Measurements from ENCODE around the gene DDX28. TPM values are rescaled to one million over a fixed set of nuclear protein-coding genes. Genes with fewer than 3 reads are reported as not detected.

The DDX28 gene
- total and polyA plus RNA-seq, 2 of the 8 experiments (the other 6 are each of a cell fraction or from before 2014, with no cell fraction given): 16.8 to 28.1 TPM

- H3K56ac ChIP-seq (replicated peaks; ENCODE audit: insufficient read length, low read depth, low read length): no peak overlapping the region
- WGBS, 2 experiments (ENCODE audit: extremely low coverage in 1 of 2, insufficient coverage in 1 of 2, insufficient read length in 1 of 2, insufficient replicate concordance in 2 of 2, low coverage in 1 of 2, low lambda C conversion rate in 2 of 2, missing lambda C conversion rate in 1 of 2): 100% methylated on average over 2 of the region's 2 CpGs; no CpG with 5 or more reads in 1 of the 2 experiments
- H4K20me1 ChIP-seq (replicated peaks in 1 of 2; ENCODE audit: control insufficient read depth in 1 of 2, insufficient read depth in 2 of 2, low read length in 2 of 2): no peaks in the 10 kb centered on the region
- H3K9me3 ChIP-seq (ENCODE audit: insufficient read depth in 2 of 2, low read depth in 1 of 2, low read length in 1 of 2): no peaks in the 10 kb centered on the region
- ChIA-PET CTCF (ENCODE audit: partially characterized antibody) (interaction anchor here (1.0 to 1.4 kb wide), 3 partner anchors 9 to 39 kb away, joined by 3 to 10 read pairs (median 3); no protein-coding TSS in a partner anchor), POLR2A (ENCODE audit: partially characterized antibody) (interaction anchor here (0.5 to 1.2 kb wide), 3 partner anchors 11 to 145 kb away, joined by 3 to 4 read pairs (median 3); no protein-coding TSS in a partner anchor)
- no peak overlapping the region for H4K8ac ChIP-seq (ENCODE audit: extremely low read depth, insufficient read depth, low read length)
- no peak overlapping the region for H2BK20ac ChIP-seq (ENCODE audit: low read length)
- FAIRE-seq: no peak
- no peak overlapping the region for H3K14ac ChIP-seq (ENCODE audit: insufficient read length)
- no peak overlapping the region for H3K4me3 ChIP-seq (ENCODE audit: extremely low read depth in 1 of 4, insufficient read depth in 2 of 4, low read depth in 3 of 4, low read length in 4 of 4)
- H3K18ac ChIP-seq (ENCODE audit: extremely low read depth, low read length): no peak overlapping the region
- H2BK12ac ChIP-seq (ENCODE audit: low read depth, low read length): no peak overlapping the region
- H2AFZ ChIP-seq (ENCODE audit: low read length): no peak overlapping the region
- no peaks in the 10 kb centered on the region for H3K79me2 ChIP-seq (ENCODE audit: control insufficient read depth in 1 of 2, insufficient read depth in 2 of 2, low read length in 2 of 2)
- H2AK5ac ChIP-seq (ENCODE audit: low read depth, low read length): no peak overlapping the region
- H3K27me3 ChIP-seq (replicated peaks in 1 of 4; ENCODE audit: control insufficient read depth in 3 of 4, extremely low read depth in 1 of 4, insufficient read depth in 3 of 4, low read length in 3 of 4): no peaks in the 10 kb centered on the region
- H4K5ac ChIP-seq (ENCODE audit: insufficient read length, low read depth, low read length): no peak overlapping the region
- TF ChIP-seq SAP30 (IDR thresholded peaks at IDR 0.05; ENCODE audit: insufficient read depth, insufficient replicate concordance, low read length) (no peak), SP4 (IDR thresholded peaks at IDR 0.05; ENCODE audit: low read length) (no peak), HDAC2 (IDR thresholded peaks at IDR 0.05; ENCODE audit: borderline replicate concordance in 1 of 2, low read depth in 2 of 2, low read length in 2 of 2) (no peak), HDAC6 (IDR thresholded peaks at IDR 0.05; ENCODE audit: low read depth, low read length) (no peak)
- H4K91ac ChIP-seq (replicated peaks; ENCODE audit: insufficient read length, low read length): no peak overlapping the region
- H3K36me3 ChIP-seq (ENCODE audit: control insufficient read depth in 2 of 4, insufficient read depth in 4 of 4, low read length in 3 of 4): peaks cover under 1 to 5% (median 3%) of the 10 kb centered on the region in 4 experiments; a peak in 5 of 8 replicates
- H3K4ac ChIP-seq (replicated peaks; ENCODE audit: insufficient read length, low read depth, low read length): no peak overlapping the region
- no peak overlapping the region for H2BK15ac ChIP-seq (ENCODE audit: low read length)
- H3K79me1 ChIP-seq (ENCODE audit: low read depth, low read length): no peaks in the 10 kb centered on the region; the same call in none of the 2 replicates
- H3K23ac ChIP-seq (ENCODE audit: insufficient read length): no peak overlapping the region
- no peaks in the 10 kb centered on the region for H3K23me2 ChIP-seq (ENCODE audit: low read depth, low read length)
- no peak for DNase-seq (ENCODE audit: low read depth in 1 of 2, low spot score in 2 of 2)
- no peaks in the 10 kb centered on the region for H3K4me1 ChIP-seq (replicated peaks in 1 of 4; ENCODE audit: control insufficient read depth in 3 of 4, insufficient read depth in 4 of 4, low read length in 3 of 4)
- no peak overlapping the region for H2BK120ac ChIP-seq (replicated peaks; ENCODE audit: low read depth, low read length)
- no peak overlapping the region for H3K4me2 ChIP-seq (ENCODE audit: insufficient read depth in 1 of 2, low read depth in 2 of 2, low read length in 2 of 2)
- no peak overlapping the region for H2BK5ac ChIP-seq (ENCODE audit: low read depth, low read length)
- no peak overlapping the region for H3K9ac ChIP-seq (replicated peaks in 1 of 4; ENCODE audit: extremely low read depth in 1 of 4, low read depth in 3 of 4, low read length in 3 of 4)
- no peak overlapping the region for H3K27ac ChIP-seq (ENCODE audit: low read depth, low read length)
Observed at GRCh38 chr16:68033101-68033500, 10.1 kb upstream of the DDX28 start.
